HG03439 (cell line): ENCODE results near the gene MYO18A.

ENCODE experiments used
- ATAC-seq: cut with Tn5 transposase; IDR thresholded peaks from one replicate; pipeline ENCODE4 v1.9.1; 2021; ENCODE audit warnings: mild to moderate bottlenecking, moderate library complexity; ENCODE audit not compliant: unreplicated experiment

The MYO18A gene

DNA sequence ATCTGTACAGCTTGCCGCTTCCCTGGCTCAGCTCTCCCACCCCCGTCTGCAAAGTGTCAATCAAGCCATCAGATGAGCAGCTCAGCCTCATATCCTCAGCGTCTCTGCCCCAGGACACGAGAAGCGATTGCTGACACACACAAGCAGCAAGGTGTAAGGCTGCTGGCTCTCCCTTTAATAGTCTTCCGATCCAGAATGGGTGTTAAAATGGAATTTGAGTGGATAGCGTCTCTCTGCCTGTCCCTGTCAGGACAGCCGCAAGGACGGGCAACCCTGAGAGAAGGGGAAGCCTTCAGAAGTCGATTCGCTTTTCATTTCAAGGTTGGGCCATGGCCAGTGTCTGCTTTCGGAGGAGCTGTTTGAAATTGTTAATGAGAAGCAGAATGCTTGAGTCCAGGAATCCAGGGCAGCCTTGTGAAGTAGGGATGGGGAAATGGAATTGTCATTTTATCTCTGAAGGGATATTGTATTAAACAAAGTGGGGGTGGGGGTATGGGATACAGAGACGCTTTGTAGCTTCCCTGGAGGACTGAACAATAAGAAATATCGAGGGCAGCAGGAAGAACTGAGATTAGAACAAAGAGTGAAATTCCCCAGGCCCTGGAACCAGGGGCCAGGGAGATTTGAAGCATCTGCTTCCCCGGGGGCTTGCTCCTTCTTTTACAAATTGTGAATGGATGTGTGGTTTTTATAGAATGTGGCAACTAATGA lies 142.0 kb downstream of the MYO18A start:
- ATAC-seq: no peak

DNA sequence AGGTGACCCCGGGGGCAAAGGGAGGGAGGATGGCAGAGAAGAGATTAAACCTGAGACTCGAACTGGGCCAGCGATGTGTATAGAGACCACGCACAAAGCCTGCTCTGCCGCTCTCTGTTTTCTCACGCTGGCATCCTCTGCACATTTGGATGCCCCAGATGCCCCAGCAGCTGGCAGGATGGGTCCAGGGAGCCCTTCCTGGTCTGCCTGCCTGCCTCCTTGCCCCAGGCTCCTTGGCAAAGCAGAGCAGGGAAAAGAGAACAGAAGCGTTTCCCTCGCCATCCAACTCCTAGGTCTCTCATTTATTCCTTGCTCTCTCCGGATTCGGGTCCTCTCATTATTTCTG lies 142.5 kb downstream of the MYO18A start:
- ATAC-seq: no peak

DNA sequence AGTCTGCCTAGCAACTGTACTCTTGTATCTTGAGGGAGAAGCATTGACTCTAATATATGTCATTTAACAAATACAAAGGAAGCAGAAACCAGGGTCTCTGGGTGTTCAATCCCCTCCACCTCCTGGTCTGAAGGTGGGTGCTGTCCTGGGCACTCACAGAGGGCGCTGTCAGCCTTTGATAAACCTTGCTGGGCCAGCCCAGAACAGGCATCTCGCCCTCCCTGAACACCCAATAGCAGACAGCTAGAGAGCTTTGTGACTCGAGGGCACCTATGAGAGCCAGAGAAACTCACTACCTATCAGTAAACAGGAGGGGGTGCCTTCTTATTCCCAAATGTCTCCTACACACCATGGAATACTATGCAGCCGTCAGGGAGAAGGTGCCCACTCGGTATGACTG lies 143.6 kb downstream of the MYO18A start:
- ATAC-seq: no peak

DNA sequence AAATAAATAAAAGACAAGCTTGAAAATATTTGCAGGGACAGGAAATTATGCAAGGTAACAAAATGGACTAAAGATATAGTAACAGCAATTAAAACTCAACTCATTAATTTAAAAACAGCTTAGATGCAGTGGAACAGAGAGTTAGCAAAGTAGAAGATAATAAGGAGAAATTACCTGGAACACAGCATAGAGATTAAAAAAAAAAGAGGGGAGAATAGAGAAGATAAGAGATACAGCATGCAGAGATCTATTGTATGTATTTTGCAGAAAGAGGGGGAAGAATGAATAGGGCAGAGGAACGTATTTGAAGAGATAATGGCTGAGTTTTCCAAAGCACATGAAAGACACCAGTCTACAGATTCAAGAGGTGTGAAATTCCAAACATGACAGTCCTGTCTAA lies 145.7 kb downstream of the MYO18A start:
- no peak for ATAC-seq

DNA sequence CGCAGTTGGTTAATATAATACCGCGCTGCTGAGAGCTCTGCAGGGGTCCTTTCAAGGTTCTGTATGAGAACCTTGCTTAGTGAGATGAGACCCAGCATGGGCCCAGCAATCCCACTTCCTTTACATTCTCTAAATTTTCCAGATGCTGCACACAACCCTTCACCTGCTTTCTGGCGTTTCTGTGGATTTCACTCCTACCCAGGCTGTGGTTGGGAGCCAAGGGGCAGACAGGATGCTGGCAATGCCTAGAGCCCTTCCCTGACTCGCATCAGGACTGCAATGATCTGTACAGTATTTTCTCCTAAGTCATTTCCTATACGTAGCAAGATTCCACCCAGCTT lies 147.4 kb downstream of the MYO18A start:
- no peak for ATAC-seq

DNA sequence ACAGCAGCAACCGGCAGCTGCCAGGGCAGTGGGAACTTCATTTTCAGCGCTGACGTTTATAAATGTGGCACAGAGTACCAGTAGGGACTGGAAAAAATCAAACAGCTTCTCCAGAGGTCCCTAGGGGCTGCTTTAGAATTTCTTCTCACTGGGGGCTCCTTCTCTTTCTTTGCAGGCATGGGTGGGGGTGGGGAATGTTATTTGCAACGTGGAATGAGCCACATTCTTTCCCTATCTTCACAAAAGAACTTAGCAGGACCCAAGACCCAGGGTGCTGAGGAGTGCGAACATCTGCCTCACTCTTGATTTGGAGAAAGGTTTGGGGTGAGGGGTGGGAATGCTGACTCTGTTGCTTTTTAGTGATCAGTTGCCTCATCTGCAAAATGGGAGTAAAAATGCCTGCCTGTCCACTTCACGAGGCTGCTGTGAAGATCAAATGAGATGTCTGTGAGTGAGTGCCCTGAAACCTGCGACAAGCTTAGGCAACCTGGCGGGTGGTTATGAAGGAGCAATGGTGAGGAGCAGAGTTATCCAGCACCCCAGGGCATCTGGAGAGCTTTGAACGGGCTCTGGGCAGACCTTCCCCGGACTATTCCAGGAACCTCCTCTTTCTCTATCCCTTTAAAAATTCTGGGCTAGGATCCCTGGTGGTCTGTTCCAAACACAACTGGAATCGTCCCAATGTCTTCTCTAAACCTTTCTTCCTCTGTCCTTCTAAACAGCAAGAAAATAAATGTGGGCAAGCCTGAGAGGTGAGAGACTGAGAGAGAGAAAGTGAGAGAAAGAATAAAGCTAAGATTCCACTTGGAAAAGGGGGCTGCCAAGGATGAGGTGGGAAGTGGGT lies 148.0 kb downstream of the MYO18A start:
- ATAC-seq: no peak

DNA sequence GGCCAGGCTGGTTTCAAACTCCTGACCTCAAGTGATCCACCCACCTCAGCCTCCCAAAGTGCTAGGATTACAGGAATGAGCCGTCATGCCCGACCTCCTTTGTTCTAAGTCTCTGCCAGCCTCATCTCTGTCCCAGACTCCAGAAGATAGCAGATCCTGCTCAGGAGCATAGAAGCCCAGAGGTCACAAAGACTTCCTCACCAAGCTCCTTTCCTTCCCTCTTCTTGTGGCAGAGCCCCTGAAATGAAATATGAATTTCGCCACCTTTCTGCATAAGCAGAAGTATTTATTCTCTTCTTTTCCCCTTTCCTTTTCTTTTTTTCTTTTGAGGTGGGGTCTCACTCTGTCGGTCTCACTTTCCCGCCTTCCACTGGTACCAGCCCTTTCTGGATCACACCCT lies 148.7 kb downstream of the MYO18A start:
- ATAC-seq: no peak

DNA sequence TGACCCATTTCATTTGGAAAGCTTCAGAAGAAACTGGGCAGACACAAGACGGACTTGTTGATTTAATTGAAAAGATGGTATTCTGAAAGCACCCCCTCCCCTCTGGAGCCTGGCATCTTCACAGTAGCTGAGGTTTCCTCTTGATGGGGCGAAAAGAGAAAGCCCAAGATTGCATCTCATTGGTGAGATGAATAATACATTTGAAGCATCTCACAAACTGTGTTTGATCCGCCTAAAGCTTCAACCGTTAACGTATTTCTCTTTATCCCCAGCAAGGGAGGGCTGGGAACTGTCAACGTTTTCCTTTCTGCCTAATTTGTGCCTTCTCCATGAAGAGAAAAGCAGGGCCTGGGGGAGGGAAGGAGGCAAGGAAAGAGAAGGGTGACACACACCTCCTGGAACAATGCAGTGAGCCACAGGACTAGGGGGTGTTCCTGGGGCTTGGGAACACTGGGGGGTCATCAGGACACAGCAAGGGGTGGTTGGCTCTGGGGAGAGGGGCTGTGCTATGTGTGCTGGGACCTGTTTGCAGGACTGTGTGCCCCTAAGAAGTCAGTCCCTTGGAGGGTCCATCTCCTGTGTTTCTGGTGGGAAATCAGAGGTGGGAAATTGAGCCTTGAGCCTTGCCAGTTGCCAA lies 155.8 kb downstream of the MYO18A start:
- ATAC-seq: no peak

DNA sequence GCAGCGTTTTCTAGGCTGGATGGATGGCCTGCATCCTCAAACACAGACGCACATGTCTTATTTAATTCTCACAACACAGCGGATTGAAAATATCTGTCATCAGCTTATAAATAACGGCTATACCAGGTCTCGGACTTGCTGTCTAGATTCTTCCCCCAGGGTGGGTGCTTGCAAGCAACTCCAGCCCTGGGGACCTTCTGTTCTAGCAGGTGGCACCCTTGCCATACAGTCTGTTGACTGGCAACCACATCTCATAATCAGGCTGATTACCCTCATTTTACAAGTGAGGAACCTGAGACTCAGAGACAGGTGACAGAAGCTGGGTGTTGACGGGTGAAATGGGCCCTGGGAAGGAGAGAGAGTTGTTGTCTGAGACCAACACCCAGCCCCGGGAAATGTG lies 158.1 kb downstream of the MYO18A start:
- no peak for ATAC-seq

DNA sequence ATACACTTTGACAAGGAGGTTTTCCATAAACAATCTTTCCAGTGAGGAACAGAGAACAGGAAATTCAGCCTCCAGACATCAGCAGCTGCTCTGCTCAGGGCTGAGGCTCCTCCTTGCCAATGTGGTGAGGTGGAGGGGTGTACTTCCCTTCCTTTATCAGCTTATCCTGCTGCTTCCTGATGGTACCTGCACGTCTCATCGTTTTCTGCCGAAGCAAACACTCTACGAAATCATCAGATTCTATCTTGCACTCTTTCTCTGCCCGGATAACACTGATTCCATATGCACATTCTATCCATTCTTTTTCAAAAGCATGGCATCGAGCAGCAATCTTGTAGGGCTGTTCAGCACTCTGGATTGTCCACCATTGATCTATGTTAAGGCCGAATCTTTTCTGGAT lies 159.0 kb downstream of the MYO18A start:
- ATAC-seq: no peak
